K562 (cell line): ENCODE results near the gene LYSMD4. TPM values are rescaled to one million over a fixed set of nuclear protein-coding genes. Genes with fewer than 3 reads are reported as not detected.
A peak's percentile ranks its signal among the peaks of the same experiment; 100 is the strongest.

Experiments used
- ATAC-seq: fragments of 200-7000 bp; cut with Tn5 transposase; 3 replicates; pipeline ENCODE4 v1.9.1; 2020; ENCODE audit warnings: moderate library complexity
- BruUV-seq: library from RNA; stranded (reverse); fragments of 400-500 nt; replicated peaks from 2 replicates; lab custom pipeline; 2021; lab: Mats Ljungman, UMichigan
- CTCF ChIA-PET: fragments of 300-600 bp; formaldehyde crosslinking; extraction: SDS; loops from one replicate; lab custom pipeline; 2021; ENCODE audit warnings: low intra/inter-chr PET ratio; lab: Yijun Ruan, JAX
- POLR2A ChIA-PET: fragments of 300-600, 350-650 bp; sonication (Branson Sonifier 250); formaldehyde crosslinking; extraction: SDS; loops from one replicate; lab custom pipeline; 2021; ENCODE audit warnings: antibody characterized with exemption, inconsistent platforms; lab: Yijun Ruan, JAX
- DNase-seq, 4 experiments: peaks; one replicate each; pipeline versions ENCODE4 v3.0.0 to v3.0.0-alpha.2; 2011 to 2018; ENCODE audit warnings: low spot score in 3 of 4, mixed read lengths in 3 of 4; ENCODE audit errors: extremely low read depth in 1 of 4
- FAIRE-seq: peaks from 2 replicates; lab custom pipeline; 2011; peaks lifted over from hg19 to GRCh38; lab: Jason Lieb, UNC
- H2AFZ ChIP-seq: 2 replicates; pipeline ENCODE4 v1.6.0; 2011; ENCODE audit warnings: low read depth, low read length, control low read depth, inconsistent platforms
- H3K27ac ChIP-seq: fragments of 200-600 bp; 3 replicates; pipeline ENCODE4 v1.8.0; 2011; ENCODE audit warnings: low read depth, mild to moderate bottlenecking, control low read depth, inconsistent platforms, low read length, moderate library complexity, mixed read lengths; ENCODE audit errors: extremely low read depth
- H3K27me3 ChIP-seq, 2 experiments: fragments of 300-600 bp in 1 of 2; 2 replicates in 1 of 2; 3 replicates in 1 of 2; pipeline versions ENCODE4 v1.6.0 to v1.8.0; 2011; ENCODE audit warnings: inconsistent platforms in 2 of 2, low read length in 2 of 2, mild to moderate bottlenecking in 1 of 2, mixed read lengths in 1 of 2, moderate library complexity in 1 of 2; ENCODE audit not compliant: control insufficient read depth in 2 of 2, insufficient read depth in 2 of 2
- H3K36me3 ChIP-seq: fragments of 300-600 bp; 3 replicates; pipeline ENCODE4 v1.8.0; 2011; ENCODE audit warnings: mild to moderate bottlenecking, low read length, inconsistent platforms; ENCODE audit not compliant: control insufficient read depth, insufficient read depth
- H3K4me1 ChIP-seq, 2 experiments: fragments of 200-600 bp in 1 of 2; replicated peaks in 1 of 2; 2 replicates in 1 of 2; 3 replicates in 1 of 2; pipeline versions ENCODE4 v1.5.1 to v1.8.0; 2011; ENCODE audit warnings: inconsistent platforms in 2 of 2, low read length in 2 of 2, mild to moderate bottlenecking in 1 of 2, mixed read lengths in 1 of 2, moderate library complexity in 1 of 2; ENCODE audit not compliant: control insufficient read depth in 2 of 2, insufficient read depth in 2 of 2
- H3K4me2 ChIP-seq: 2 replicates; pipeline ENCODE4 v1.6.1; 2011; ENCODE audit warnings: low read length, control low read depth, inconsistent platforms, mixed read lengths; ENCODE audit not compliant: insufficient read depth
- H3K4me3 ChIP-seq: fragments of 200-600 bp; sonication (generic), shearing (Covaris generic); 2 replicates; pipeline ENCODE4 v1.5.1; 2016; ENCODE audit warnings: control low read depth, inconsistent platforms
- H3K79me2 ChIP-seq: fragments of 200-600 bp; 3 replicates; pipeline ENCODE4 v1.8.0; 2011; ENCODE audit warnings: low read length, inconsistent platforms; ENCODE audit not compliant: control insufficient read depth, insufficient read depth
- H3K9ac ChIP-seq, 2 experiments: 2 replicates each; pipeline versions ENCODE4 v1.6.0 to v1.6.1; 2011; ENCODE audit warnings: low read depth in 2 of 2, low read length in 2 of 2, control low read depth in 1 of 2, inconsistent platforms in 1 of 2, mild to moderate bottlenecking in 1 of 2, mixed read lengths in 1 of 2; ENCODE audit not compliant: insufficient read depth in 1 of 2
- H3K9me1 ChIP-seq: one replicate; pipeline ENCODE4 v1.6.0; 2011; ENCODE audit warnings: inconsistent platforms, mild to moderate bottlenecking, low read length, moderate library complexity; ENCODE audit not compliant: control insufficient read depth, insufficient read depth
- H3K9me3 ChIP-seq: replicated peaks from 2 replicates; pipeline ENCODE4 v1.5.1; 2011; ENCODE audit warnings: low read depth, low read length, inconsistent platforms; ENCODE audit not compliant: control insufficient read depth, insufficient read depth
- H4K20me1 ChIP-seq: replicated peaks from 2 replicates; pipeline ENCODE4 v1.6.1; 2011; ENCODE audit warnings: low read length, inconsistent platforms, mixed read lengths; ENCODE audit not compliant: control insufficient read depth, insufficient read depth
- BRF1 ChIP-seq: IDR thresholded peaks from 3 replicates; pipeline ENCODE4 v1.6.1; 2011; ENCODE audit warnings: borderline replicate concordance, mild to moderate bottlenecking; ENCODE audit not compliant: insufficient read length; ENCODE audit errors: extremely low read depth
- CEBPG ChIP-seq, 3 experiments: fragments of 200-800 bp in 1 of 3; sonication (Bioruptor generic) in 1 of 3; sonication (generic) in 1 of 3; formaldehyde crosslinking in 1 of 3; IDR thresholded peaks in 2 of 3; conservative IDR thresholded peaks in 1 of 3; 2 replicates each; pipeline versions ENCODE4 v1.6.1 to v1.8.0; 2016 to 2022; ENCODE audit warnings: missing compliant biosample characterization in 2 of 3, missing genetic modification characterization in 2 of 3, mild to moderate bottlenecking in 1 of 3, missing genetic modification reagents in 1 of 3
- ETV1 ChIP-seq: fragments of 450-650 bp; conservative IDR thresholded peaks from 2 replicates; pipeline ENCODE4 v1.6.1; 2016; ENCODE audit warnings: missing genetic modification characterization, control low read depth, low read depth, missing compliant biosample characterization
- MAFK ChIP-seq: IDR thresholded peaks from 2 replicates; pipeline ENCODE4 v1.6.1; 2011; ENCODE audit warnings: low read length, improper control_type of control experiment
- MAZ ChIP-seq, 2 experiments: fragments of 450-650 bp in 1 of 2; sonication (generic) in 1 of 2; formaldehyde crosslinking; IDR thresholded peaks in 1 of 2; conservative IDR thresholded peaks in 1 of 2; 2 replicates each; pipeline versions ENCODE4 v1.4.0 to v1.5.0; 2020; ENCODE audit warnings: mild to moderate bottlenecking in 1 of 2, missing genetic modification reagents in 1 of 2
- POLR3G ChIP-seq: IDR thresholded peaks from 2 replicates; pipeline ENCODE4 v1.6.1; 2011; ENCODE audit not compliant: insufficient read length, insufficient replicate concordance; ENCODE audit errors: extremely low read depth
- RAD51 ChIP-seq: fragments of 450-650 bp; IDR thresholded peaks from 2 replicates; pipeline ENCODE4 v1.7.1; 2016; ENCODE audit warnings: low read depth, mild to moderate bottlenecking, borderline replicate concordance
- SMAD2 ChIP-seq: fragments of 150-350 bp; IDR thresholded peaks from 2 replicates; pipeline ENCODE4 v1.6.1; 2014; ENCODE audit warnings: low read depth, mild to moderate bottlenecking, low read length
- TEAD1 ChIP-seq, 2 experiments: fragments of 450-650 bp in 1 of 2; sonication (generic) in 1 of 2; formaldehyde crosslinking; IDR thresholded peaks; 2 replicates each; pipeline versions ENCODE4 v1.4.0 to v1.8.0; 2020 to 2022; ENCODE audit warnings: mild to moderate bottlenecking in 2 of 2, missing genetic modification reagents in 1 of 2
- ZNF263 ChIP-seq: sonication (generic); formaldehyde crosslinking; IDR thresholded peaks from 2 replicates; pipeline ENCODE4 v1.8.0; 2022; ENCODE audit warnings: mild to moderate bottlenecking, missing genetic modification reagents, borderline replicate concordance
- WGBS: fragments of 100-300 bp; shearing (Covaris generic); methylation state at CpG from one replicate; pipeline ENCODE4 v1.1.6; 2016; ENCODE audit warnings: low coverage, mixed read lengths; ENCODE audit not compliant: insufficient coverage; ENCODE audit errors: missing lambda C conversion rate; 5-methylcytosine and 5-hydroxymethylcytosine counted together
- in situ Hi-C: fragments of 300-500 bp; cut with MboI; formaldehyde crosslinking; loops from 4 replicates; pipeline ENCODE4 v1.15.0; 2018; ENCODE audit warnings: inconsistent platforms, mixed read lengths
- intact Hi-C: fragments of 100-400 bp; cut with micrococcal nuclease; formaldehyde crosslinking; loops from 2 replicates; pipeline ENCODE4 v1.14.2; 2022
- polyA plus RNA-seq, 8 experiments: library from polyadenylated mRNA; depleted of rRNA in 4 of 8; stranded (reverse) in 5 of 8; unstranded in 3 of 8; fragments of >200 nt; fragmentation: Nextera tagmentation in 2 of 8; fragmentation: Illumina TruSeq in 1 of 8; extraction: Ambion mirVana in 2 of 8; extraction: Trizol in 1 of 8; gene quantifications; 2 replicates each; pipeline versions ENCODE4 v1.2.1 to v1.2.3, GENCODE V29; 2011 to 2014; ENCODE audit warnings: inconsistent platforms in 1 of 8, missing spikeins in 1 of 8
- total RNA-seq, 7 experiments: library from RNA; depleted of rRNA in 6 of 7; stranded (reverse); fragments of >200 nt in 6 of 7; fragmentation: Illumina TruSeq in 2 of 7; extraction: Trizol in 2 of 7; gene quantifications; 2 replicates each; pipeline versions ENCODE4 v1.2.1 to v1.2.3, GENCODE V29; 2011 to 2021; ENCODE audit warnings: low replicate concordance in 1 of 7
- TF ChIP-seq, protein P1 (sequence below): sonication (generic); formaldehyde crosslinking; IDR thresholded peaks from 2 replicates; pipeline ENCODE4 v1.8.0; 2022; ENCODE audit warnings: missing genetic modification reagents, mild to moderate bottlenecking, borderline replicate concordance

LYSMD4 gene
- total and polyA plus RNA-seq, 9 of the 15 experiments (the other 6 are each of a cell fraction or from before 2014, with no cell fraction given), result 0.46 to 3.1 (median 2.0) TPM

DNA sequence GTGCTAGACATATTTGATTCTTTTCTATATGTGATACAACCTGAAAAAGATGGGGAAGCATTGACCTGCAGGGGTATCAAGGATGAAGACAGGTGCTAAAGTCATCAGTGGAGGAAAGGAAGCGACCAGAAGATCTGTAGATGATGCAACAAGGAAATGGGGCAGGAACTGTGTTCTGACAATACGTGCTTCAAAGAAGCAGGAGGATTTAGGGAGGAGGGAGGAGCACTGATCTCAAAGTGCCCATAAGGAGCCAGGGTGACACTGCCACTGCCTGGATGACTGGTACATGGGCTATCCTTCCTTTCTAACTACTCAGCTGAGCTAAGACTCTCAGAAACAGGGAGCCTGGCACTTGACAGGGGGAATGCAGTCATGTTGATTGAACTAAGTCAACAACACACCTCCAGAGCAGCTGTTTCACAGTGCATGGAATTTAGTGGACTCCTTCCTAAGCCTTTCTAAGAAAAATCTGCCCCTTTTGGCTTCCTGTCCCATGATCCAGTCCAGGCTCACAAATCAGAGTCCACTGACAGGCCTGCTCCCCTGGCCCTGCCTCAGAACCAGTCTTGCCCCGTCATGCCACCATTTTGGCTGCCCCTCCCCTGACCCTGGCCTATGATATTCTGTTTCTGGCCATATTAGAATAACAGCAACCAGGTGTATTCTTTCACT is 12.0 kb downstream of the LYSMD4 start:
- H3K9ac ChIP-seq, result no peak overlapping the region
- CTCF ChIA-PET, result no interaction called here
- WGBS, result 5% methylated on average over 3 of the region's 3 CpGs
- in situ Hi-C loops, result no loop called here
- no peak overlapping the region for H2AFZ ChIP-seq
- H3K36me3 ChIP-seq, result no peaks in the 10 kb centered on the region
- no peaks in the 10 kb centered on the region for H3K9me3 ChIP-seq
- H4K20me1 ChIP-seq, result no peaks in the 10 kb centered on the region; the same call in 1 of the 2 replicates
- POLR2A ChIA-PET, result no interaction called here
- BruUV-seq, result no TSS peak
- H3K79me2 ChIP-seq, result no peaks in the 10 kb centered on the region
- H3K4me1 ChIP-seq, result no peaks in the 10 kb centered on the region
- no peak overlapping the region for H3K27ac ChIP-seq
- no peak for ATAC-seq
- TF ChIP-seq POLR3G, result no peak
- peak; percentile 78 for TF ChIP-seq ZNF263 (CRISPR knock-in tag)
- no peak for TF ChIP-seq CEBPG (CRISPR knock-in tag; IDR thresholded peaks at IDR 0.05)
- 0 out of 4 replicates have a peak, but pooled peaks have one; percentile 39 to 41 for TF ChIP-seq CEBPG (tag; conservative IDR thresholded peaks at IDR 0.05 in 1 of 2, IDR thresholded peaks at IDR 0.05 in 1 of 2)
- H3K9me1 ChIP-seq, result no peaks in the 10 kb centered on the region
- no peak for FAIRE-seq
- intact Hi-C loops, result no loop called here
- no peak overlapping the region for H3K4me3 ChIP-seq
- no peak overlapping the region for H3K4me2 ChIP-seq
- H3K27me3 ChIP-seq, result peaks cover 0 to 23% of the 10 kb centered on the region in 2 experiments
- DNase-seq, result no peak

DNA sequence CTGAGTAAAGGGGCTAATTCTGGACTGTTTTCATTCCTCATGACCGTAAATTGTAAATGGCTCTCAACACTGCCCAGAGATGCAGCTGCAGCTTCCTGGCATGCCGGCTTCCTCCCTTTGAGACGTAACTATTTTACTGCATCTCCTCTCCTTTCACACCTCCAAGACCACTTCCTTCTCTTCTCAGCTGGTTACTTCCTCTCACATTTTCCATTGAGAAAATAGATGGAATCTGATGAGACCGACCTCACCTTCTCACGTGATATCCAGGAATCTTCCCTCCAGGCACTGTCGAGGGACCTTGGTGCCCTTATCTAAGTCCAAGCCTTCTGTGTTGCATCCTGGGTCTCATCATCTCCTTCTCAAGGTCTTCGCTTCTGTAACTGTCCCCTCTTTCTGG is 12.7 kb downstream of the LYSMD4 start:
- CTCF ChIA-PET, result no interaction called here
- POLR2A ChIA-PET, result no interaction called here
- TF ChIP-seq ETV1 (tag), result no peak
- TF ChIP-seq, protein P1, sequence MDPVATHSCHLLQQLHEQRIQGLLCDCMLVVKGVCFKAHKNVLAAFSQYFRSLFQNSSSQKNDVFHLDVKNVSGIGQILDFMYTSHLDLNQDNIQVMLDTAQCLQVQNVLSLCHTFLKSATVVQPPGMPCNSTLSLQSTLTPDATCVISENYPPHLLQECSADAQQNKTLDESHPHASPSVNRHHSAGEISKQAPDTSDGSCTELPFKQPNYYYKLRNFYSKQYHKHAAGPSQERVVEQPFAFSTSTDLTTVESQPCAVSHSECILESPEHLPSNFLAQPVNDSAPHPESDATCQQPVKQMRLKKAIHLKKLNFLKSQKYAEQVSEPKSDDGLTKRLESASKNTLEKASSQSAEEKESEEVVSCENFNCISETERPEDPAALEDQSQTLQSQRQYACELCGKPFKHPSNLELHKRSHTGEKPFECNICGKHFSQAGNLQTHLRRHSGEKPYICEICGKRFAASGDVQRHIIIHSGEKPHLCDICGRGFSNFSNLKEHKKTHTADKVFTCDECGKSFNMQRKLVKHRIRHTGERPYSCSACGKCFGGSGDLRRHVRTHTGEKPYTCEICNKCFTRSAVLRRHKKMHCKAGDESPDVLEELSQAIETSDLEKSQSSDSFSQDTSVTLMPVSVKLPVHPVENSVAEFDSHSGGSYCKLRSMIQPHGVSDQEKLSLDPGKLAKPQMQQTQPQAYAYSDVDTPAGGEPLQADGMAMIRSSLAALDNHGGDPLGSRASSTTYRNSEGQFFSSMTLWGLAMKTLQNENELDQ (CRISPR knock-in tag), result no peak
- TF ChIP-seq BRF1, result no peak
- no peak for TF ChIP-seq RAD51
- no peak for TF ChIP-seq SMAD2
- TF ChIP-seq MAZ (CRISPR knock-in tag; conservative IDR thresholded peaks at IDR 0.05 in 1 of 2, IDR thresholded peaks at IDR 0.05 in 1 of 2), result no peak
- TF ChIP-seq MAFK, result no peak
- no peak for TF ChIP-seq TEAD1 (CRISPR knock-in tag; IDR thresholded peaks at IDR 0.05)
- no peaks in the 10 kb centered on the region for H3K79me2 ChIP-seq
- H3K4me1 ChIP-seq, result no peaks in the 10 kb centered on the region
- H3K9me3 ChIP-seq, result no peaks in the 10 kb centered on the region
- in situ Hi-C loops (no loop called here), intact Hi-C loops (no loop called here)
- ATAC-seq (no peak), FAIRE-seq (no peak), DNase-seq (no peak)
- 22% methylated on average over 7 of the region's 7 CpGs for WGBS
- H3K9ac ChIP-seq, result no peak overlapping the region
- no peaks in the 10 kb centered on the region; the same call in 1 of the 2 replicates for H4K20me1 ChIP-seq
- no peak overlapping the region for H3K27ac ChIP-seq
- no TSS peak for BruUV-seq
- no peak overlapping the region for H3K4me3 ChIP-seq
- H2AFZ ChIP-seq, result no peak overlapping the region
- no peaks in the 10 kb centered on the region for H3K36me3 ChIP-seq
- peaks cover 0 to 23% of the 10 kb centered on the region in 2 experiments for H3K27me3 ChIP-seq
- no peaks in the 10 kb centered on the region for H3K9me1 ChIP-seq
- H3K4me2 ChIP-seq, result no peak overlapping the region
